CD8-positive, alpha-beta memory T cell (primary cell): ENCODE measurements around the gene BTBD2. TPM values are rescaled to one million over a fixed set of nuclear protein-coding genes. Genes with fewer than 3 reads are reported as not detected.

ENCODE experiments used
- CTCF ChIA-PET: fragments of 350-600 bp; sonication (Branson Sonifier 250); formaldehyde crosslinking; loops from one replicate; lab custom pipeline; 2021; ENCODE audit warnings: antibody characterized with exemption; lab: Charles Lee
- POLR2A ChIA-PET: fragments of 350-600 bp; sonication (Branson Sonifier 250); formaldehyde crosslinking; loops from one replicate; lab custom pipeline; 2021; ENCODE audit warnings: antibody characterized with exemption; lab: Charles Lee
- DNase-seq, 5 donors: peaks; one replicate each; pipeline versions ENCODE4 v3.0.0 to v3.0.0-alpha.2; 2020 to 2022; ENCODE audit warnings: mixed read lengths in 1 of 5
- H3K27ac ChIP-seq: one replicate; pipeline ENCODE4 v1.7.0; 2013; ENCODE audit warnings: low read depth, mild to moderate bottlenecking, low read length, moderate library complexity
- H3K27me3 ChIP-seq: 2 replicates; pipeline ENCODE4 v1.7.0; 2013; ENCODE audit warnings: low read length, mild to moderate bottlenecking; ENCODE audit not compliant: insufficient read depth, poor library complexity, severe bottlenecking
- H3K36me3 ChIP-seq: 2 replicates; pipeline ENCODE4 v1.7.0; 2013; ENCODE audit warnings: mild to moderate bottlenecking, low read length, moderate library complexity; ENCODE audit not compliant: insufficient read depth
- H3K4me1 ChIP-seq: 2 replicates; pipeline ENCODE4 v1.7.0; 2013; ENCODE audit warnings: mild to moderate bottlenecking, low read length, moderate library complexity; ENCODE audit not compliant: insufficient read depth
- H3K4me3 ChIP-seq: 2 replicates; pipeline ENCODE4 v1.7.0; 2013; ENCODE audit warnings: mild to moderate bottlenecking, low read length
- H3K9me3 ChIP-seq: 2 replicates; pipeline ENCODE4 v1.7.0; 2013; ENCODE audit warnings: mild to moderate bottlenecking, low read length
- H3K27ac Mint-ChIP-seq, 8 donors: one replicate each; pipeline ENCODE4 v1.8.0; 2020 to 2021; ENCODE audit warnings: mixed read lengths in 8 of 8, mild to moderate bottlenecking in 6 of 8, inconsistent platforms in 3 of 8, moderate library complexity in 3 of 8
- H3K27me3 Mint-ChIP-seq, 2 donors: one replicate each; pipeline ENCODE4 v1.8.0; 2020 to 2021; ENCODE audit warnings: mixed read lengths in 2 of 2, mild to moderate bottlenecking in 1 of 2, moderate library complexity in 1 of 2
- H3K36me3 Mint-ChIP-seq, 3 donors: one replicate each; pipeline ENCODE4 v1.8.0; 2020 to 2021; ENCODE audit warnings: mixed read lengths in 3 of 3, inconsistent platforms in 1 of 3, mild to moderate bottlenecking in 1 of 3
- H3K4me1 Mint-ChIP-seq, 3 donors: one replicate each; pipeline ENCODE4 v1.8.0; 2020 to 2021; ENCODE audit warnings: mixed read lengths in 3 of 3, inconsistent platforms in 1 of 3, mild to moderate bottlenecking in 1 of 3
- H3K4me3 Mint-ChIP-seq, 7 donors: one replicate each; pipeline ENCODE4 v1.8.0; 2020 to 2021; ENCODE audit warnings: mixed read lengths in 7 of 7, mild to moderate bottlenecking in 6 of 7, moderate library complexity in 4 of 7, inconsistent platforms in 2 of 7
- H3K9me3 Mint-ChIP-seq, 5 donors: one replicate each; pipeline ENCODE4 v1.8.0; 2020 to 2022; ENCODE audit warnings: mixed read lengths in 5 of 5, mild to moderate bottlenecking in 3 of 5, moderate library complexity in 2 of 5, inconsistent platforms in 1 of 5
- polyA plus RNA-seq: library from polyadenylated mRNA; unstranded; fragments of 300-500 nt; fragmentation: Illumina TruSeq; gene quantifications from one replicate; pipeline ENCODE4 v1.2.3, GENCODE V29; 2021
- total RNA-seq, 2 experiments: library from RNA; stranded (reverse); gene quantifications; one replicate each; pipeline ENCODE4 v1.2.3, GENCODE V29; 2021

BTBD2 gene
- total and polyA plus RNA-seq, 3 experiments from 2014 or later: 5.3 to 22.5 (median 18.6) TPM

DNA sequence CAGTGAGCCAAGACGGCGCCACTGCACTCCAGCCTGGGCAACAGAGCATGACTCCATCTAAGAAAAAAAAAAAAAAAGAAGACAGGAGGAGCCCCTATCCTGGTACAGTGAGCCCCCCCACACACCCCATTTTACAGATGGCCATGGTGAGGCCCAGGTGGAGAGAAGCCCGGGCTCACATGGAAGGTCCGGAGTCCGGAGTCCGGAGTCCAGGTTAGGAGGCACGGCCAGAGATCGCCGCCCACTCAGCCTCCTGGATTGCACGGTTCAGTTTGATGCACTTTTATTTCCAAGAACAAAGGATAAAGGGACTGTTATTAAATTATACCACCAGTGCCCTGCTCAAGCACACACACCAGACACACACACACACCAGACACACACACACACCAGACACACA lies 11.3 kb upstream of the BTBD2 start:
- DNase-seq: no peak
- no peaks in the 10 kb centered on the region for H3K9me3 Mint-ChIP-seq
- Histone ChIP-seq H3K4me1 (peaks cover under 1% of the 10 kb centered on the region), H3K9me3 (no peaks in the 10 kb centered on the region), H3K27ac (no peak overlapping the region), H3K4me3 (no peak overlapping the region), H3K36me3 (no peaks in the 10 kb centered on the region), H3K27me3 (no peaks in the 10 kb centered on the region)
- CTCF ChIA-PET: no interaction called here
- peak overlapping the region in 1 of 8 donors; percentile 19 for H3K27ac Mint-ChIP-seq
- H3K27me3 Mint-ChIP-seq: no peaks in the 10 kb centered on the region
- H3K36me3 Mint-ChIP-seq: no peaks in the 10 kb centered on the region
- POLR2A ChIA-PET: no interaction called here
- peaks cover under 1% of the 10 kb centered on the region in 3 donors for H3K4me1 Mint-ChIP-seq
- no peak overlapping the region for H3K4me3 Mint-ChIP-seq

DNA sequence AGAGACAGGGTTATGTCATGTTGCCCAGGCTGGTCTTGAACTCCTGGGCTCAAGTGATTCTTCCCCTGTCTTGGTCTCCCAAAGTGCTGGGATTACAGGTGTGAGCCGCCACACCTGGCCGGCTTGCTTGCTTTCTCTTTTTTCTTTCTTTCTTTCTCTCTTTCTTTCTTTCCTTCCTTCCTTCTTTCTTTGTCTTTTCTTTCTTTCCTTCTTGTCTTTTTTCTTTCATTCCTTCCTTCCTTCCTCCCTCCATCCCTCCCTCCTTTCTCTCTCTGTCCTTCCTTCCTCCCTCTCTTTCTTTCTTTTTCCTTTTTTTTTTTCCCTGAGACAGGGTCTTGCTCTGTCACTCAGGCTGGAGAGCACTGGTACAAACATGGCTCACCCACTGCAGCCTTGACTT lies 6.8 kb upstream of the BTBD2 start:
- H3K9me3 ChIP-seq: no peaks in the 10 kb centered on the region
- no peaks in the 10 kb centered on the region for H3K4me1 ChIP-seq
- no peaks in the 10 kb centered on the region for H3K27me3 Mint-ChIP-seq
- H3K27ac Mint-ChIP-seq: peak overlapping the region in 1 of 8 donors; percentile 66
- peaks cover 2 to 8% (median 6%) of the 10 kb centered on the region in 3 donors for H3K4me1 Mint-ChIP-seq
- no peak overlapping the region for H3K4me3 ChIP-seq
- CTCF ChIA-PET: no interaction called here
- no peaks in the 10 kb centered on the region for H3K36me3 ChIP-seq
- no peaks in the 10 kb centered on the region for H3K36me3 Mint-ChIP-seq
- DNase-seq: no peak
- no peaks in the 10 kb centered on the region for H3K27me3 ChIP-seq
- POLR2A ChIA-PET: no interaction called here
- no peaks in the 10 kb centered on the region for H3K9me3 Mint-ChIP-seq
- no peak overlapping the region for H3K4me3 Mint-ChIP-seq
- no peak overlapping the region for H3K27ac ChIP-seq

DNA sequence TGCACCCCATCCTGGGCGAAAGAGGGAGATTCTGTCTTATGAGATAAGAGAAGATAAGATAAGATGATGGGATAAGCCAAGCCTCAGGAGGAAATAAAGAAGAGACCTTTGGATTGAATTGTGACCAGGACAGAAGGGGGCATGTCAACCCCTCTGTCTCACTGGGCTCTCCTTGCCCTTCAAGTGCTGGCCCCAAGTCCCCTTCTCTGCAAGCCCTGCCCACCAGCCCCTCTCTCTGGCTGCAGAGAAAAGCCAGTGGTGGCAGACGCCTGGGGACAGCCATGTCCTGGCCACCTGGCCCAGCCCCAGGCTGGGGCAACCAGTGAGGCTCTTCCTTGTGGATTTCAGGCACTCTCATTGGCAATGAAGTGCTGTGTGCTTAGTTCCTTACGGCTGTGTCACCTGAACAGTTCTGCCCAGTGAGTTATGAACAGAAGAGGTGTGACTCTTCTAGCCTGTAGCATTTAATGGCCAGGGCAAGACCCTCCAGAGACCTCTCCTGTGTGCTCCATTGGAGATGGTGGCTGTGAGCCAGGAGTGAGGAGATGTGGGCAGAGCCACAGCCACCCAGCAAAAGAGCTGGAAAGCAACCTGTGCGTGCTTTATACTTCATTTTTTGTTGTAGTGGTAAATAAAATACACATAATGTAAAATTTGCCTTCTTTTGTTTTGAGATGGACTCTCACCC lies 6.1 kb upstream of the BTBD2 start:
- H3K27me3 ChIP-seq: no peaks in the 10 kb centered on the region
- H3K4me3 ChIP-seq: no peak overlapping the region
- no peaks in the 10 kb centered on the region for H3K36me3 ChIP-seq
- no peaks in the 10 kb centered on the region for H3K4me1 ChIP-seq
- Mint-ChIP-seq H3K4me1 (peaks cover 2 to 8% (median 6%) of the 10 kb centered on the region in 3 donors), H3K27ac (no peak overlapping the region), H3K27me3 (no peaks in the 10 kb centered on the region), H3K36me3 (no peaks in the 10 kb centered on the region), H3K4me3 (no peak overlapping the region), H3K9me3 (no peaks in the 10 kb centered on the region)
- H3K9me3 ChIP-seq: no peaks in the 10 kb centered on the region
- CTCF ChIA-PET: interaction anchor here (1.9 kb wide), 1 partner anchor 27 kb away, joined by 4 read pairs; no protein-coding TSS in a partner anchor
- DNase-seq: no peak
- no peak overlapping the region for H3K27ac ChIP-seq
- POLR2A ChIA-PET: no interaction called here

DNA sequence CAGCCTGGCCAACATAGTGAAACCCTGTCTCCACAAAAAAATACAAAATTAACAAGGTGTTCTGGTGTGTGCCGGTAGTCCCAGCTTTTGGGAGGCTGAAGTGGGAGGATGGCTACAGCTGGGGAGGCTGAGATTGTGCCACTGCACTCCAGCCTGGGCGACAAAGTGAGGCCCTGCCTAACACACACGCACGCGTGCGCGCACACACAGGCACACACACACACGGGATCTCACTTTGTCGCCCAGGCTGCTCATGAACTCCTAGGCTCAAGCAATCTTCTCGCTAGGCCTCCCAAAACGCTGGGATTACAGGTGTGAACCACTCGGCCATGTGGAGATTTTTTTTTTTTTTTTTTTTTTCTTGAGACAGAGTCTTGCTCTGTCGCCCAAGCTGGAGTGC lies 3.2 kb upstream of the BTBD2 start:
- no peaks in the 10 kb centered on the region for H3K36me3 ChIP-seq
- no peak overlapping the region for H3K4me3 Mint-ChIP-seq
- H3K4me3 ChIP-seq: no peak overlapping the region
- no peak overlapping the region for H3K27ac Mint-ChIP-seq
- no peaks in the 10 kb centered on the region for H3K9me3 ChIP-seq
- H3K27me3 ChIP-seq: no peaks in the 10 kb centered on the region
- H3K36me3 Mint-ChIP-seq: no peaks in the 10 kb centered on the region
- H3K4me1 Mint-ChIP-seq: peaks cover 4 to 12% (median 6%) of the 10 kb centered on the region in 3 donors
- H3K9me3 Mint-ChIP-seq: no peaks in the 10 kb centered on the region
- ChIA-PET POLR2A (interaction anchor here (0.6 to 0.7 kb wide), 3 partner anchors 24 to 92 kb away, joined by 3 to 8 read pairs (median 3); no protein-coding TSS in a partner anchor), CTCF (interaction anchor here (0.7 to 4.0 kb wide), 12 partner anchors 13 to 143 kb away, joined by 3 to 19 read pairs (median 4); partner anchors contain the start of gene MKNK2)
- H3K27ac ChIP-seq: no peak overlapping the region
- no peaks in the 10 kb centered on the region for H3K27me3 Mint-ChIP-seq
- no peak for DNase-seq
- peaks cover 6% of the 10 kb centered on the region for H3K4me1 ChIP-seq

DNA sequence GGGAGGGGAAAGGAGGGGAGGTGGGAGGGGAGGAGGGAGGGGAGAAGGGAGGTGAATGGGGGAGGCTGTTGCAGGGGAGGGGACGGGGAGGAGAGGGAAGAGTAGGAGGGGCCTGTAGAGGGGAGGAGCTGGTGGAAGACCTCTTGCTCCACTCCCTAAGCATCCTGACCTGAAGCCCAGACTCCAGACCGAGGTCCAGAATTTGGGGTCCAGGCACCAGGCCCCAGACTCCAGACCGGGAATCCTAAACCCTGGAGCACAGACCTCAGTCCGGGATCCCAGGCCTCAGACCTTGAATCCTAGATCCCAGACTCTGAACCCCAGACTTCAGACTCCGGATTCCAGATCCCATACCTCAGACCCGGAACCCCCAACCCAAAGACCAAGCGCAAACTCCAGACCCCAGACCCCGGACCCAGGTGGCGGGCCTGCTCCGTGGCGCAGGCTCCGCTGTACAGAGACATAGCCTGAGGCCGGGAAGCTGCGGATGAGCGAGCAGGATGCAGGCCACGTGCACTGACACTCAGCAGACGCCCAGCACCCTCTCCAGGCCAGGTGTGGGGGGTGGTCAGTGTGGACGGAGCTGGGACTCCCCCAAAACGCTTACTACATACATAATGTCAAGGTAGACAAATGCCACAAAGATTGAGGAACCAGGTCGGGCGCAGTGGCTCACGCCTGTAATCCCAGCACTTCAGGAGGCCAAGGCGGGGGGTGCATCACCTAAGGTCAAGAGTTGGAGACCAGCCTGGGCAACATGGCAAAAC lies 710 bp upstream of the BTBD2 start:
- no peaks in the 10 kb centered on the region for H3K27me3 Mint-ChIP-seq
- peak; percentile 30 to 78 (median 52) for DNase-seq
- H3K9me3 Mint-ChIP-seq: no peaks in the 10 kb centered on the region
- H3K27ac ChIP-seq: no peak overlapping the region
- peaks cover 6% of the 10 kb centered on the region for H3K4me1 ChIP-seq
- H3K9me3 ChIP-seq: no peaks in the 10 kb centered on the region
- ChIA-PET POLR2A (no interaction called here), CTCF (interaction anchor here (1.2 kb wide), 1 partner anchor 119 kb away, joined by 4 read pairs; no protein-coding TSS in a partner anchor)
- peaks cover 10 to 29% (median 13%) of the 10 kb centered on the region in 3 donors for H3K4me1 Mint-ChIP-seq
- no peaks in the 10 kb centered on the region for H3K27me3 ChIP-seq
- H3K4me3 ChIP-seq: no peak overlapping the region
- no peaks in the 10 kb centered on the region for H3K36me3 ChIP-seq
- H3K27ac Mint-ChIP-seq: peak overlapping the region in 7 of 8 donors; percentile 26 to 83 (median 62)
- peak overlapping the region; percentile 20 to 81 (median 73) for H3K4me3 Mint-ChIP-seq
- peaks cover 0 to 8% (median 0%) of the 10 kb centered on the region in 3 donors for H3K36me3 Mint-ChIP-seq

DNA sequence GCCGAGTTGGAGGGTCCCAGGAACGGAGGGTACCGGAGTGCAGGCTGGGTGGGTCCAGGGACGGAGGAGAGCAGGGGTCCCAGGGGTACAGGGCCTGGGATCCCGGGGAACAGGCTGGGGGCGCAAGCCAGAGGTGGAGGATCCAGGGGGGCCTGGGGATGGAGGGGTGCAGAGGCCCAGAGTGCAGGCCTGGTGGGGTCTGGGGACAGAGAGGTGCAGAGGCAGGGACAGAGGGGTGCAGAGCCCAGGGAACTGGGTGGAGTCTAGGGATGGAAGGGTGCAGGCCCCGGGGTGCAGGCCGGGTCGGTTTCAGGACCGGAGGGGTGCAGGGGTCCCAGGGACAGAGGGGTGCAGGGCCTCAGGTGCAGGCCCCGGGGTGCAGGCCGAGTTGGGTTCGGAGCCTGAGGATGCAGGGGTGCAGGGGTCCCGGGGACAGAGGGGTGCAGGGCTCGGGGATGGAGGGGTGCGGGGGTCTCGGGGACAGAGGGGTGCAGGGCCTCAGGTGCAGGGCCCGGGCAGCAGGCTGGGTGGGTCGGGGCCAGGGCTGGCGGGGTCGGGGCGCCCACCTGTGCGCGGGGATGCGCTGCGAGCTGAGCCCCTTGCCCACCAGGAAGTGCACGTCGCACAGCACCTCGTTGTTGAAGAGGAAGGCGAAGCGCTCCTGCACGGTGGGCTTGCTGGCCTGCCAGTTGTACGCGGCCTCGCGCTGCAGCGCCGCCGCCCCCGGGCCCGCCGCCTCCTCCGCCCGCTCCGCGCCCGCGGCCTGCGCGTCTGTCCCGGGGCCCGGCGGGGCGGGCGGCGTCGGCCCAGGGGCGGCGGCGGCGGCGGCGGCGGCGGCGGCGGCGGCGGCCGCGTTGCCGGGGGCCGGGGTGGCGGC lies 545 bp downstream of the BTBD2 start:
- Histone ChIP-seq H3K4me1 (peaks cover 6% of the 10 kb centered on the region), H3K9me3 (no peaks in the 10 kb centered on the region), H3K36me3 (no peaks in the 10 kb centered on the region), H3K27me3 (no peaks in the 10 kb centered on the region), H3K4me3 (no peak overlapping the region), H3K27ac (peak overlapping the region; percentile 1)
- no peaks in the 10 kb centered on the region for H3K9me3 Mint-ChIP-seq
- POLR2A ChIA-PET: no interaction called here
- H3K4me3 Mint-ChIP-seq: peak overlapping the region; percentile 45 to 88 (median 66)
- peaks cover 0 to 1% of the 10 kb centered on the region in 2 donors for H3K27me3 Mint-ChIP-seq
- peak in 4 of 5 donors; percentile 21 to 62 (median 34) for DNase-seq
- peaks cover 0 to 8% (median 0%) of the 10 kb centered on the region in 3 donors for H3K36me3 Mint-ChIP-seq
- peak overlapping the region in 4 of 8 donors; percentile 9 to 83 (median 65) for H3K27ac Mint-ChIP-seq
- CTCF ChIA-PET: no interaction called here
- peaks cover 10 to 29% (median 13%) of the 10 kb centered on the region in 3 donors for H3K4me1 Mint-ChIP-seq

DNA sequence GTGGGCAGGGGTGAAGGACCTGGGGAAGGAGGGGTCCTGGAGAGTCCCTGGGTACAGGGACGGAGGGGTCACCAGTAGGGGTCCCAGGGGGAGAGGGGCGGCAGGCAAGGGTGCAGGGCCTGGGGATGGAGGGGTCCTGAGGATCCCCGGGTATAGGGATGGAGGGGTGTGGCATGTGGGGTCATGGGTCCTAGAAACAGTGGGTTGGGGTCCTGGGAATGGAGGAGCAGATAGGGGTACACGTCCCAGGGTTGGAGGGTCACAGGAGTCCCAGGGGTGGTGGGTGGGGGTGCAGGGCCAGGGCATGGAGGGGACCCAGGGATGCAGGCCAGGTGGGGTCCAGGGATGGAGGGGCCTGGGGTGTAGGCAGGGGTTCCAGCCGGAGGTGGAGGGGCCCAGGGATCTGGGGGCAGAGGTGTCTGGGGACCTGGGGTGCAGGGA lies 1.4 kb downstream of the BTBD2 start:
- Mint-ChIP-seq H3K4me3 (peak overlapping the region in 5 of 7 donors; percentile 25 to 82 (median 39)), H3K36me3 (peaks cover 0 to 8% (median 0%) of the 10 kb centered on the region in 3 donors), H3K4me1 (peaks cover 5 to 21% (median 11%) of the 10 kb centered on the region in 3 donors), H3K27me3 (peaks cover 0 to 1% of the 10 kb centered on the region in 2 donors), H3K9me3 (no peaks in the 10 kb centered on the region), H3K27ac (peak overlapping the region in 5 of 8 donors; percentile 9 to 78 (median 60))
- Histone ChIP-seq H3K4me3 (no peak overlapping the region), H3K27ac (no peak overlapping the region), H3K27me3 (no peaks in the 10 kb centered on the region), H3K4me1 (peaks cover 6% of the 10 kb centered on the region), H3K9me3 (no peaks in the 10 kb centered on the region), H3K36me3 (no peaks in the 10 kb centered on the region)
- CTCF ChIA-PET: no interaction called here
- POLR2A ChIA-PET: no interaction called here
- DNase-seq: no peak
